ENCODE data around the gene OR51V1. TPM values are rescaled to one million over a fixed set of nuclear protein-coding genes. Genes with fewer than 3 reads are reported as not detected.

OR51V1 gene
- total and polyA plus RNA-seq, 3 donors from 2014 or later = not detected

DNA sequence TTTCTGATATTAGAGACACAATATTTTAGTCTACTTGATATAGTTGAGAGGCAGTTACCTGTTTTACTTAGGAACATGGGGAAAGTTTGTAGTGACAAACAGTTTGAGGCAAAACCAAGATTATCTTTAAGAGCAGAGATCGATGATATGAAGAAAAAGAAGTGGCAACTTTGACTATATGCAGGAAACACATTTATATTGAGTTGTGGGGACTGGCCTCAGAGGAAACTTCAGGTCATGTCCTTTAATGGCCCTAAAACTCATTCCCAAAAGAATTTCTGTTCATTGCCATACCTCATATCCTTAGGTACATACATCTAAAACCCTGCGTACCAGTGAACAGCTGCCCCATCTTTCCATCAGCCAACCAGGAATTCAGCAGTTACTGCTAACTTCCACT, 44.7 kb upstream of the OR51V1 start:
- TF ChIP-seq, protein P1, sequence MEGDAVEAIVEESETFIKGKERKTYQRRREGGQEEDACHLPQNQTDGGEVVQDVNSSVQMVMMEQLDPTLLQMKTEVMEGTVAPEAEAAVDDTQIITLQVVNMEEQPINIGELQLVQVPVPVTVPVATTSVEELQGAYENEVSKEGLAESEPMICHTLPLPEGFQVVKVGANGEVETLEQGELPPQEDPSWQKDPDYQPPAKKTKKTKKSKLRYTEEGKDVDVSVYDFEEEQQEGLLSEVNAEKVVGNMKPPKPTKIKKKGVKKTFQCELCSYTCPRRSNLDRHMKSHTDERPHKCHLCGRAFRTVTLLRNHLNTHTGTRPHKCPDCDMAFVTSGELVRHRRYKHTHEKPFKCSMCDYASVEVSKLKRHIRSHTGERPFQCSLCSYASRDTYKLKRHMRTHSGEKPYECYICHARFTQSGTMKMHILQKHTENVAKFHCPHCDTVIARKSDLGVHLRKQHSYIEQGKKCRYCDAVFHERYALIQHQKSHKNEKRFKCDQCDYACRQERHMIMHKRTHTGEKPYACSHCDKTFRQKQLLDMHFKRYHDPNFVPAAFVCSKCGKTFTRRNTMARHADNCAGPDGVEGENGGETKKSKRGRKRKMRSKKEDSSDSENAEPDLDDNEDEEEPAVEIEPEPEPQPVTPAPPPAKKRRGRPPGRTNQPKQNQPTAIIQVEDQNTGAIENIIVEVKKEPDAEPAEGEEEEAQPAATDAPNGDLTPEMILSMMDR (IDR thresholded peaks at IDR 0.05) = no peak
- TF ChIP-seq POLR2A (IDR thresholded peaks at IDR 0.05) = no peak
- no peak for DNase-seq
- WGBS, 2 donors = 84 to 94% methylated on average over 2 of the region's 2 CpGs
- Histone ChIP-seq H3K36me3 (ENCODE audit: low read depth, missing control alignments) (no peaks in the 10 kb centered on the region), H3K27ac (no peak overlapping the region), H3K9me3 (no peaks in the 10 kb centered on the region), H3K4me3 (no peak overlapping the region), H3K27me3 (no peaks in the 10 kb centered on the region), H3K4me1 (no peaks in the 10 kb centered on the region)
- intact Hi-C loops (cut with DNase I; ENCODE audit: low total_unique reads) = no loop called here

DNA sequence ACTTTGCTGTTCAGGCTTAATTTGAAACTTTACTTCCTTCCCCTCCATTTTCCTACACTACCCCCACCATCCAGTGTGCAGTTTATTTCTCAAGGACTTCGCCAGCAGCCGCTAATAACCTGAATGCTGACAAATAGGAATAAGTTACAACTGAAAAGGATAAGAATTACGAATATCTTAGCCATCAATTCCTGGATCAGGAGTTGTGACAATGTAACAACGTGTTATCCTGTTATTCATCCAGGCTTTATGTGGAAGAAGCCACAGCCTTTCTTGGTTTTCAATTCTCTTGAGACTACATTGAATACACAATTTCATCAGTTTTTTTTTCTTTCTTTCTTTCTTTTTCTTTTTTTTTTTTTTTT, 43.3 kb upstream of the OR51V1 start:
- 68 to 77% methylated on average over 4 of the region's 4 CpGs for WGBS, 2 donors
- intact Hi-C loops (cut with DNase I; ENCODE audit: low total_unique reads) = no loop called here

DNA sequence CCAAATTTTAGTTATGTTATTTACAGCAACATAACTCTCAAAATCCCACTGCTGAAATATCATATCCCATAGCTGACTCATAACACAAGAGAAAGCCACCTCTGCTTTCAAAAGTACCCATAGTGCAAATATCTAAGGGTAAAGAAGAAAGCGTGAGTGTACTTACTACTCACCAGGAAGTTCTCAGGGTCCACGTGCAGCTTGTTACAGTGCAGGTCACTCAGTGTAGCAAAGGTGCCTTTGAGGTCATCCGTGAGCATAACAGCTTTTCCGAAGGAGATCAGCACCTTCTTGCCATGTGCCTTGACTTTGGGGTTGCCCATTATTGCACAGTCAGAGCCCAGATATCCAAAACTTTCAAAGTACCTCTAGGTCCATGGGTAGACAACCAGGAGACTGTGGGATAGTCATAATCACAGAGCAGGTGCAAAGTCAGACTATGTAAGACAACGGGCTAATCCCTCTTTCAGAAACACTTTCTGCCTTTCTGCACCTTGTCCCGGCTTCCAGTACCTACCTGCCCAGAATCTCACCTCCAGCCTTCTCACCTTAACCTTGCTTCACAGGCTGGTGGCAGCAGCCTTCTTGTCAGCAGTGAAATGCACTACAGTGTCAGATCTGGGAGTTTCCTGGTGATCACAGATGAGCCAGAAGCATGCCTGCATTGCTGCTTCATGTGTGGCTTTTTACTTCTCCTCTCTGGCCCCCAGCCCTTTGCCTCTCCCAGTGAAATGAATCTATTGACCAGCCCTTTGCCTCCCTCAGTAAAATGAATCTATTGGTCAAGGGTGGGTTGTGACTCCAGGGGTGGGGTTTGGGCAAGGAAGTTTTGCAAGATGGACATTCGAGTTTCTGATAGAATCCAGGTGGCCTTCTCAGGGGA, 42.7 kb upstream of the OR51V1 start:
- no peaks in the 10 kb centered on the region for H3K9me3 ChIP-seq
- intact Hi-C loops (cut with DNase I; ENCODE audit: low total_unique reads) = no loop called here
- WGBS, 2 donors = 78 to 80% methylated on average over 7 of the region's 7 CpGs
- DNase-seq = no peak
- H3K27me3 ChIP-seq = no peaks in the 10 kb centered on the region
- H3K4me1 ChIP-seq = no peaks in the 10 kb centered on the region
- TF ChIP-seq, protein P1 (IDR thresholded peaks at IDR 0.05) = no peak
- no peak for TF ChIP-seq POLR2A (IDR thresholded peaks at IDR 0.05)
- no peak overlapping the region for H3K27ac ChIP-seq
- no peak overlapping the region for H3K4me3 ChIP-seq
- no peaks in the 10 kb centered on the region for H3K36me3 ChIP-seq (ENCODE audit: low read depth, missing control alignments)

More for the DNA sequence above, 43.3 kb upstream of the OR51V1 start:
- no peak for DNase-seq
- Histone ChIP-seq H3K27ac (no peak overlapping the region), H3K9me3 (no peaks in the 10 kb centered on the region), H3K4me1 (no peaks in the 10 kb centered on the region), H3K4me3 (no peak overlapping the region), H3K27me3 (no peaks in the 10 kb centered on the region), H3K36me3 (ENCODE audit: low read depth, missing control alignments) (no peaks in the 10 kb centered on the region)
- no peak for TF ChIP-seq POLR2A (IDR thresholded peaks at IDR 0.05)
- TF ChIP-seq, protein P1 (IDR thresholded peaks at IDR 0.05) = no peak

DNA sequence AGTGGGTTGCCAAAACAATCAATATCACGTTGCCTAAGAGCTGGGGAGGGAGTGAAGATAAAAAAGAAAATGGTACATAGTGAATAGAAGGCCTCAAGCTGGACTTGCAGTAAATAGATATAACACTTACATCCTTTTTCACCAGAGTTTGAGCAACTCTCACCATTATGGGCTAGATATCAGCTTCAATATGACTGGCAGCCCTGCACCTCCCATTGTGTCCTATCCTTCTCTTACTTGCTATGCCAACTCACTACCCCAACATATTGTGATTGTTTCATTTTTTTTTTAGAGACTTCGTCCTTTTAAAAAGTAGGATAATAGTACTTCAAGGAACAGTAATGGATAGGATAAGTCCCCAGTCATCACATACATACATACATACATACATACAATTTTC, 41.7 kb upstream of the OR51V1 start:
- 61 to 73% methylated on average over 2 of the region's 2 CpGs for WGBS, 2 donors
- DNase-seq = no peak
- intact Hi-C loops (cut with DNase I; ENCODE audit: low total_unique reads) = no loop called here
- H3K27me3 ChIP-seq = no peaks in the 10 kb centered on the region
- TF ChIP-seq, protein P1 (IDR thresholded peaks at IDR 0.05) = no peak
- no peak for TF ChIP-seq POLR2A (IDR thresholded peaks at IDR 0.05)
- no peaks in the 10 kb centered on the region for H3K9me3 ChIP-seq
- no peak overlapping the region for H3K27ac ChIP-seq
- no peaks in the 10 kb centered on the region for H3K4me1 ChIP-seq
- no peaks in the 10 kb centered on the region for H3K36me3 ChIP-seq (ENCODE audit: low read depth, missing control alignments)
- H3K4me3 ChIP-seq = no peak overlapping the region

DNA sequence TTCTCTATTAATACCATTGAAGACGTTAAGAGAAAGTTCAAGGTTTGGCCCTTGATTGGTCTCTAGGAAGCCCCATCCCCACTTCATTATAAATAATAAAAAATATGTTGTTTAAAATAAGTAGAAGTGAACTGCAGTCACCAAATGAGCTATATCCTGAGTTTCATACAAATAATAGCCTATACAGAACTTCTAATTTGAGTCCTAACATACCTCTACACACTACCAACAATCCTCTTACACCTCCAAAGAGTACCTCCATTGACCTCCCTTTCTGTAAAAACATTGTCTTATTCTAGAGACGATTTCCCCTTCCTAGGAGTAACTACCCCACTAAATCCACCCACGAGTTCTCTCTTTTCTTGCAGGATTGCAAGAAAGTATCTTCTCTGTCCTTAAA, 41.0 kb upstream of the OR51V1 start:
- TF ChIP-seq, protein P1 (IDR thresholded peaks at IDR 0.05) = no peak
- TF ChIP-seq POLR2A (IDR thresholded peaks at IDR 0.05) = no peak
- DNase-seq = no peak
- H3K4me3 ChIP-seq = no peak overlapping the region
- H3K36me3 ChIP-seq (ENCODE audit: low read depth, missing control alignments) = no peaks in the 10 kb centered on the region
- no peaks in the 10 kb centered on the region for H3K4me1 ChIP-seq
- WGBS, 2 donors = 64 to 65% methylated on average over 3 of the region's 3 CpGs
- H3K9me3 ChIP-seq = no peaks in the 10 kb centered on the region
- no peak overlapping the region for H3K27ac ChIP-seq
- intact Hi-C loops (cut with DNase I; ENCODE audit: low total_unique reads) = no loop called here
- no peaks in the 10 kb centered on the region for H3K27me3 ChIP-seq

Data from testis (tissue), 3 donors.